ENCODE measurements around the gene HVCN1. TPM values are rescaled to one million over a fixed set of nuclear protein-coding genes. Genes with fewer than 3 reads are reported as not detected.

The HVCN1 gene
- total RNA-seq, 1 experiment from 2014 or later, result 3.4 TPM

DNA sequence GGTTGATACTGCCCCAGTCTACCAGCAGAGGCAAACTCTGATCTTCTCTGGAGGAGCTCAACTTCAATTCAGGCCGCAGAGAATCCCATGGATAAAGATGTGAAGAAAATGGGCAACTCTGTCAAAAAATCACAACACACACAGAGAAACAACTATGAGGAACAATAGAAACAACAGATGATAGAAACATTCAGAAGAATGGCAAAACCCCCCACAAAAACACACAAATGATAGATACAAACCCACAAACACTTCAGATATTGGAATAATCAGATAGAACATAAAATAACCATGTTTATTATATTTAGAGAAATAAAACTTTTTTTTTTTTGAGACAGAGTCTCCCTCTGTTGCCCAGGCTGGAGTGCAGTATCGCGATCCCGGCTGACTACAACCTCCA, 20.0 kb upstream of the HVCN1 start:
- TF ChIP-seq EZH2 (IDR thresholded peaks at IDR 0.05; ENCODE audit: low read depth), result no peak
- TF ChIP-seq, protein P1, sequence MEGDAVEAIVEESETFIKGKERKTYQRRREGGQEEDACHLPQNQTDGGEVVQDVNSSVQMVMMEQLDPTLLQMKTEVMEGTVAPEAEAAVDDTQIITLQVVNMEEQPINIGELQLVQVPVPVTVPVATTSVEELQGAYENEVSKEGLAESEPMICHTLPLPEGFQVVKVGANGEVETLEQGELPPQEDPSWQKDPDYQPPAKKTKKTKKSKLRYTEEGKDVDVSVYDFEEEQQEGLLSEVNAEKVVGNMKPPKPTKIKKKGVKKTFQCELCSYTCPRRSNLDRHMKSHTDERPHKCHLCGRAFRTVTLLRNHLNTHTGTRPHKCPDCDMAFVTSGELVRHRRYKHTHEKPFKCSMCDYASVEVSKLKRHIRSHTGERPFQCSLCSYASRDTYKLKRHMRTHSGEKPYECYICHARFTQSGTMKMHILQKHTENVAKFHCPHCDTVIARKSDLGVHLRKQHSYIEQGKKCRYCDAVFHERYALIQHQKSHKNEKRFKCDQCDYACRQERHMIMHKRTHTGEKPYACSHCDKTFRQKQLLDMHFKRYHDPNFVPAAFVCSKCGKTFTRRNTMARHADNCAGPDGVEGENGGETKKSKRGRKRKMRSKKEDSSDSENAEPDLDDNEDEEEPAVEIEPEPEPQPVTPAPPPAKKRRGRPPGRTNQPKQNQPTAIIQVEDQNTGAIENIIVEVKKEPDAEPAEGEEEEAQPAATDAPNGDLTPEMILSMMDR (conservative IDR thresholded peaks at IDR 0.05), result no peak
- no peaks in the 10 kb centered on the region for H3K27me3 ChIP-seq (ENCODE audit: insufficient read depth, low read depth)
- no peak for DNase-seq
- no peaks in the 10 kb centered on the region for H3K36me3 ChIP-seq (ENCODE audit: low read depth)
- ChIA-PET POLR2A (ENCODE audit: unreplicated experiment) (interaction anchor here (0.6 kb wide), 1 partner anchor 207 kb away, joined by 11 read pairs; the partner anchor contains the start of genes RAD9B and VPS29), CTCF (no interaction called here)
- intact Hi-C loops (cut with micrococcal nuclease; ENCODE audit: unreplicated experiment), result loop anchor here (10.0 kb wide), 1 partner anchor 116 kb away; no protein-coding TSS in a partner anchor
- no peaks in the 10 kb centered on the region for H3K4me1 ChIP-seq (replicated peaks; ENCODE audit: insufficient read depth)
- no peak overlapping the region for H3K27ac ChIP-seq
- no peaks in the 10 kb centered on the region for H3K79me2 ChIP-seq (ENCODE audit: low read depth)
- no peaks in the 10 kb centered on the region for H4K20me1 ChIP-seq (ENCODE audit: insufficient read depth)
- no peak overlapping the region for H3K4me2 ChIP-seq
- no peaks in the 10 kb centered on the region for H3K9me2 ChIP-seq (ENCODE audit: insufficient read depth)
- H3K4me3 ChIP-seq, result no peak overlapping the region
- H2AFZ ChIP-seq, result no peak overlapping the region
- H3K9me3 ChIP-seq (ENCODE audit: insufficient read depth, low read depth), result no peaks in the 10 kb centered on the region
- BruUV-seq (replicated peaks), result no TSS peak
- no peaks in the 10 kb centered on the region for H3F3A ChIP-seq (ENCODE audit: insufficient read depth, low read depth)

DNA sequence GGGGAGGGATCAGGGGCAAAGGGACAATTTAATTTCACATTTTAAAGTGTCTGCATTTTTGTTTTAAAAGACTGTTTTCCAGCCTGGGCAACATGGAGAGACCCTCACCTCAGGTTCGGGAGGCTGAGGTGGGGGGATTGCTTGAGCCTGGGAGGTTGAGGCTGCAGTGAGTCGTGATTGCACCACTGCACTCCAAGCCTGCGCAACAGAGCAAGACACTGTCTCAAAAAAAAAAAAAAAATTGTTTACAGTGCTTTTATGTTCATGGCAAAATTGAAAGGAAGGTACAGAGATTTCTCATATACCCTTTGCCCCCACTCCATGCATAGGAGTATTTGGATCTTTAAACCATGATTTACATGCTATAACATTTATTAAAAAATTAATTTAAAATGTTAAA, 16.4 kb upstream of the HVCN1 start:
- Histone ChIP-seq H3K79me2 (ENCODE audit: low read depth) (no peaks in the 10 kb centered on the region), H2AFZ (no peak overlapping the region), H3K36me3 (ENCODE audit: low read depth) (no peaks in the 10 kb centered on the region), H3K4me3 (no peak overlapping the region), H3K4me1 (replicated peaks; ENCODE audit: insufficient read depth) (no peaks in the 10 kb centered on the region), H3K9me3 (ENCODE audit: insufficient read depth, low read depth) (no peaks in the 10 kb centered on the region), H3K4me2 (no peak overlapping the region), H3F3A (ENCODE audit: insufficient read depth, low read depth) (no peaks in the 10 kb centered on the region), H3K9me2 (ENCODE audit: insufficient read depth) (no peaks in the 10 kb centered on the region), H3K27ac (no peak overlapping the region), H3K27me3 (ENCODE audit: insufficient read depth, low read depth) (no peaks in the 10 kb centered on the region), H4K20me1 (ENCODE audit: insufficient read depth) (no peaks in the 10 kb centered on the region)
- ChIA-PET POLR2A (ENCODE audit: unreplicated experiment) (no interaction called here), CTCF (interaction anchor here (0.6 to 1.3 kb wide), 2 partner anchors 122 to 227 kb away, joined by 4 to 5 read pairs; no protein-coding TSS in a partner anchor)
- no peak for DNase-seq
- no TSS peak for BruUV-seq (replicated peaks)
- TF ChIP-seq, protein P1 (conservative IDR thresholded peaks at IDR 0.05), result no peak
- no peak for TF ChIP-seq EZH2 (IDR thresholded peaks at IDR 0.05; ENCODE audit: low read depth)
- intact Hi-C loops (cut with micrococcal nuclease; ENCODE audit: unreplicated experiment), result loop anchor here (10.0 kb wide), 1 partner anchor 119 kb away; no protein-coding TSS in a partner anchor

DNA sequence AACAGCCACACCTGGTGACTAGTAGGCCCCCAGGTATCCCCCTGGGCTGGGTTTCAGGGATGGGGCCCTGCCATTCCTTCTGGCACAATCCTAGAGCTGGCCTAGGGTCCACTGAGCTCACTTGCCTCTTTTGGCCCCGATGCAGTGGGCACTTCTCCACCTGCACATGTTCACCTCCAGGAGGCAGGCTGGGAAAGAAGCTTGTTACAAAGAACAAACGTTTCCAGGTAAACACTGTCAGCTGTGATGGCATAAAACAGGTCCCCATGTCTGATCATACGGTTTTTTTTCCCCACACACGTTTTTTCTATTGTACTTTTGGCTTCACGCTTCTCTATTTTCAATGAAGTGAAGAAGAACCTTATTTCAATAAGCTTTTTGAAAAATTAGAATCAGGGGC, 15.8 kb upstream of the HVCN1 start:
- Histone ChIP-seq H3K4me2 (no peak overlapping the region), H2AFZ (no peak overlapping the region), H3K27me3 (ENCODE audit: insufficient read depth, low read depth) (no peaks in the 10 kb centered on the region), H3K9me2 (ENCODE audit: insufficient read depth) (no peaks in the 10 kb centered on the region), H3F3A (ENCODE audit: insufficient read depth, low read depth) (no peaks in the 10 kb centered on the region), H3K9me3 (ENCODE audit: insufficient read depth, low read depth) (no peaks in the 10 kb centered on the region), H3K36me3 (ENCODE audit: low read depth) (no peaks in the 10 kb centered on the region), H4K20me1 (ENCODE audit: insufficient read depth) (no peaks in the 10 kb centered on the region), H3K79me2 (ENCODE audit: low read depth) (no peaks in the 10 kb centered on the region), H3K4me3 (no peak overlapping the region), H3K27ac (no peak overlapping the region), H3K4me1 (replicated peaks; ENCODE audit: insufficient read depth) (no peaks in the 10 kb centered on the region)
- intact Hi-C loops (cut with micrococcal nuclease; ENCODE audit: unreplicated experiment), result loop anchor here (5.0 to 10.0 kb wide), 2 partner anchors 120 to 183 kb away; no protein-coding TSS in a partner anchor
- DNase-seq, result no peak
- TF ChIP-seq, protein P1 (conservative IDR thresholded peaks at IDR 0.05), result peak; percentile 58; the same call in 1 of the 2 replicates
- no peak for TF ChIP-seq EZH2 (IDR thresholded peaks at IDR 0.05; ENCODE audit: low read depth)
- POLR2A ChIA-PET (ENCODE audit: unreplicated experiment), result interaction anchor here (0.6 kb wide), 2 partner anchors 45 to 53 kb away, joined by 3 read pairs; no protein-coding TSS in a partner anchor
- BruUV-seq (replicated peaks), result no TSS peak
- CTCF ChIA-PET, result interaction anchor here (0.5 to 1.3 kb wide), 5 partner anchors 123 to 566 kb away, joined by 3 to 14 read pairs (median 5); no protein-coding TSS in a partner anchor

Data from PC-9 (cell line).